SK-N-SH (cell line): ENCODE measurements around the gene NAA10.

ENCODE experiments used
- EP300 ChIP-seq, 2 experiments: IDR thresholded peaks; 2 replicates each; pipeline versions ENCODE4 v1.4.0 to v1.6.1; 2012; ENCODE audit warnings: borderline replicate concordance in 1 of 2, low read depth in 1 of 2, low read length in 1 of 2
- GABPA ChIP-seq: IDR thresholded peaks from 2 replicates; pipeline ENCODE4 v1.4.0; 2012; ENCODE audit warnings: low read depth, mild to moderate bottlenecking
- TF ChIP-seq, protein P1 (sequence below): fragments of 200-600 bp; sonication (generic); IDR thresholded peaks from 2 replicates; pipeline ENCODE4 v1.6.1; 2017; ENCODE audit warnings: antibody characterized with exemption, mild to moderate bottlenecking, moderate library complexity
- TF ChIP-seq, protein P2 (sequence below): IDR thresholded peaks from 2 replicates; pipeline ENCODE4 v1.4.0; 2012; ENCODE audit warnings: low read depth, borderline replicate concordance
- TF ChIP-seq, protein P3 (sequence below): fragments of 150-350 bp; IDR thresholded peaks from 2 replicates; pipeline ENCODE4 v1.6.1; 2017; ENCODE audit warnings: antibody characterized with exemption, low read length, low read depth, borderline replicate concordance

DNA sequence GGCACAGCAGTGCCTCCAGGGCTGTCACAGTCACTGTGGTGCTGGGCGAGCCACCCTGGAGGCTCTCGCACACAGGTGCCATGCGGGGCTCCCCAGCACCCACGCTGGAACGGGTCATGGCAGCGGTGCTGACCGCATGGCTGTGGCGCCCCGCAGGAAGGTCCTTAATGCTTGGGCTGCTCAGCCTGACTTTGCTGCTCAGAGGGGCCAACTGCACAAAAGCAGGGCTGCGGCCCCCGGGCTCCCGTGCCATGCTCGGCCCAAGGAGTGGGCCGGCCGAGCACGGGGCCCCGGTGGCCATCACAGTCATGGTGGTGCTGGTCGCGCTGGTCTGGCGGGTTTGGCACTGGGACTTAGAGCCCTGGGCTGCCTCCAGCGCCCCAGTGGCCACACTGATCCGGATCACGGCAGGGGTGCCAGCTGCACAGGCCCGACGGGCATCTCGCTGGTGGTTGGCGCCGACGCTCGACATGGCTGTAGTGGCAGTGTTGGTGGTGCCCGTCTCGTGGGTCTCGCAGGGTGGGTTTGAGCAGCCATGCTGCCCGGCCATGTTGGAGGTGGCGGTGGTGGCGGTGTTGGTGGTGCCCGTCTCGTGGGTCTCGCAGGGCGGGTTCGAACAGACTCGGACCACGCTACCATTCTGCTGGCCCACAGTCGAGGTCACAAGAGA is 19.9 kb upstream of the NAA10 start:
- TF ChIP-seq, protein P1, sequence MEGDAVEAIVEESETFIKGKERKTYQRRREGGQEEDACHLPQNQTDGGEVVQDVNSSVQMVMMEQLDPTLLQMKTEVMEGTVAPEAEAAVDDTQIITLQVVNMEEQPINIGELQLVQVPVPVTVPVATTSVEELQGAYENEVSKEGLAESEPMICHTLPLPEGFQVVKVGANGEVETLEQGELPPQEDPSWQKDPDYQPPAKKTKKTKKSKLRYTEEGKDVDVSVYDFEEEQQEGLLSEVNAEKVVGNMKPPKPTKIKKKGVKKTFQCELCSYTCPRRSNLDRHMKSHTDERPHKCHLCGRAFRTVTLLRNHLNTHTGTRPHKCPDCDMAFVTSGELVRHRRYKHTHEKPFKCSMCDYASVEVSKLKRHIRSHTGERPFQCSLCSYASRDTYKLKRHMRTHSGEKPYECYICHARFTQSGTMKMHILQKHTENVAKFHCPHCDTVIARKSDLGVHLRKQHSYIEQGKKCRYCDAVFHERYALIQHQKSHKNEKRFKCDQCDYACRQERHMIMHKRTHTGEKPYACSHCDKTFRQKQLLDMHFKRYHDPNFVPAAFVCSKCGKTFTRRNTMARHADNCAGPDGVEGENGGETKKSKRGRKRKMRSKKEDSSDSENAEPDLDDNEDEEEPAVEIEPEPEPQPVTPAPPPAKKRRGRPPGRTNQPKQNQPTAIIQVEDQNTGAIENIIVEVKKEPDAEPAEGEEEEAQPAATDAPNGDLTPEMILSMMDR, result no peak
- no peak for TF ChIP-seq GABPA
- TF ChIP-seq, protein P2, sequence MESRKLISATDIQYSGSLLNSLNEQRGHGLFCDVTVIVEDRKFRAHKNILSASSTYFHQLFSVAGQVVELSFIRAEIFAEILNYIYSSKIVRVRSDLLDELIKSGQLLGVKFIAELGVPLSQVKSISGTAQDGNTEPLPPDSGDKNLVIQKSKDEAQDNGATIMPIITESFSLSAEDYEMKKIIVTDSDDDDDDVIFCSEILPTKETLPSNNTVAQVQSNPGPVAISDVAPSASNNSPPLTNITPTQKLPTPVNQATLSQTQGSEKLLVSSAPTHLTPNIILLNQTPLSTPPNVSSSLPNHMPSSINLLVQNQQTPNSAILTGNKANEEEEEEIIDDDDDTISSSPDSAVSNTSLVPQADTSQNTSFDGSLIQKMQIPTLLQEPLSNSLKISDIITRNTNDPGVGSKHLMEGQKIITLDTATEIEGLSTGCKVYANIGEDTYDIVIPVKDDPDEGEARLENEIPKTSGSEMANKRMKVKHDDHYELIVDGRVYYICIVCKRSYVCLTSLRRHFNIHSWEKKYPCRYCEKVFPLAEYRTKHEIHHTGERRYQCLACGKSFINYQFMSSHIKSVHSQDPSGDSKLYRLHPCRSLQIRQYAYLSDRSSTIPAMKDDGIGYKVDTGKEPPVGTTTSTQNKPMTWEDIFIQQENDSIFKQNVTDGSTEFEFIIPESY, result no peak
- no peak for TF ChIP-seq EP300 (IDR thresholded peaks at IDR 0.05; ENCODE audit: borderline replicate concordance in 1 of 2, low read depth in 1 of 2, low read length in 1 of 2)
- TF ChIP-seq, protein P3, sequence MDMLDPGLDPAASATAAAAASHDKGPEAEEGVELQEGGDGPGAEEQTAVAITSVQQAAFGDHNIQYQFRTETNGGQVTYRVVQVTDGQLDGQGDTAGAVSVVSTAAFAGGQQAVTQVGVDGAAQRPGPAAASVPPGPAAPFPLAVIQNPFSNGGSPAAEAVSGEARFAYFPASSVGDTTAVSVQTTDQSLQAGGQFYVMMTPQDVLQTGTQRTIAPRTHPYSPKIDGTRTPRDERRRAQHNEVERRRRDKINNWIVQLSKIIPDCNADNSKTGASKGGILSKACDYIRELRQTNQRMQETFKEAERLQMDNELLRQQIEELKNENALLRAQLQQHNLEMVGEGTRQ, result no peak
